GM19023 (cell line): Measurements from ENCODE around the gene SPSB3.
"Not testable (repeated sequence)": the region's sequence is repeated elsewhere in the genome, so short reads cannot be mapped to it uniquely, and the experiment has no call there.

Experiments used
- ATAC-seq: cut with Tn5 transposase; IDR thresholded peaks from one replicate; pipeline ENCODE4 v1.9.1; 2021; ENCODE audit warnings: mild to moderate bottlenecking, moderate library complexity; ENCODE audit not compliant: unreplicated experiment

The SPSB3 gene

GRCh38 chr16:1817276-1817589, 34.9 kb upstream of the SPSB3 start:
- ATAC-seq = no peak

- no peak for ATAC-seq
Measured at GRCh38 chr16:1816396-1817275, 34.3 kb upstream of the SPSB3 start.

DNA sequence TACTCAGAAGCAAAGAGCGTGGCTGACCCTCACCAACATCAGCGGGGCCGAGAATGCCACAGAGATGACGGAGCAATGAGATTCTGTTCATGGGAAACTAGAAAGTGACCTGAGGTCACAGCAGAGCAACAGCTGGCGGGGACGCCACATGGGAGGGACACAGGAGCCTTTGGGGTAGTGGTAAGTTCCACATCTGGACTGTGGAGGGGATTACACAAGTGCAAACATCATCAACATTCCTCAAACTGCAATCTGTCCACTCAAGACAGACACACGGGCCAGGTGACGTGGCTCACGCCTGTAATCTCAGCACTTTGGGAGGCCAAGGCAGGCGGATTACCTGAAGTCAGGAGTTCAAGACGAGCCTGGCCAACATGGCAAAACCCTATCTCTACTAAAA, 33.1 kb upstream of the SPSB3 start:
- no peak for ATAC-seq

GRCh38 chr16:1812732-1813163, 30.4 kb upstream of the SPSB3 start:
- no peak for ATAC-seq

DNA sequence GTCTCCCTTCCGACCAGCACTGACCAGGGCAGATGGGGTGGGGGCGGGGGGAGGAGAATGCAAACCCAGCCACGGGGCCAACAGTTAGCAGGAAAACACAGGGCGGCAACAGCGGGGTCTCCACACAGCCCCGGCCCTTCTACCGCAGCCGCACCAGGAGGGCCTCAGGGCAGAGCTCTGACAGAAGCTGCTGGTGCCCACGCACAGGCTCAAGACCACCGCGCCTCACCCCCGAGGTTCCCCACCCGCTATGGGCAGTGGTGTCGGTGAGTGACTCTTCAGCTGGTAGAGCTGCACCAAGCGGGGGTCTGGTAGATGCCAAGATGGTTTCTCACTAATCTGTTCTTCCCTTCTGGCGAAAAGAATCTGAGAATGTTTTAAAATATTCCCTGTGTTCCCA, 28.2 kb upstream of the SPSB3 start:
- no peak for ATAC-seq

GRCh38 chr16:1810106-1810505, 27.7 kb upstream of the SPSB3 start:
- no peak for ATAC-seq

- ATAC-seq = no peak
Measured at GRCh38 chr16:1809281-1809801, 27.0 kb upstream of the SPSB3 start.

DNA sequence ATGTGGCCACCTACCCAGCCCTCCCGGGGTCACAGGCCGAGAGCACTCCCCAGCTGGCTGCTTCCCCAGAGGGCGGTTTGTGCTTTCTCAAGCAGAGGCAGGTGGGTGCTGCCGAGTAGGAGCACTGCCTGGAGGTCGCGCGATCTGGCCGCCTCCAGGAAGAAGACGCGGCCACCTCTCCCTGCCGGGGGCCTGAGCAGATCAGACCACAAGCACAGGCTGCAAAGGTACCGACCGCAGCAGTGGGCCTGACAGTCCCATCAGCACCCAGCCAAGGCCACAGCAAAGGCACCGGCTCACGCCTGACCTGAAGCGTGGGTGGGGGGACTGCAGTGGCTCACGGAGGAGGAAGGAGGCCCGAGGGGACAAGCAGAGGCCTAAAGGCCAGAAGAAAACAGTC, 26.3 kb upstream of the SPSB3 start:
- ATAC-seq = no peak

DNA sequence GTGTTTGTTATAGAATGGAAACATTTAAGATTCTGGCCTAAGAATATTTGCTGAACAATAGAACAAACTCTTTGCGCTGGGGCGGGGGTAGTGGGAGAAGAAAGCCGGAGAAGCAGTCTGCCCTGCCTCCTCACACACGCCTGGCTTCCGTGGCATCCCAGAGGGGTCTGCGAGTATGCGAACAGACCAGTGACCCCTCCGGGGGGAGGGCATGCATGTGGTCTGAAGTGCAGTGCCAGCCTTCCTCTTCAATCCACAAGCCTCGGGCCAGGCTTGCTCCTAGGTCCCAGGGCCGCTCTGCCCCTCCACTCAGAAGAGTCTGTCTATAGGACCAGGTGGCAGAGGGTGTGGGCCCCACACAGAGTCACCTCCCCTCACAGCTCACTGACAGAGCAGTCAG, 25.3 kb upstream of the SPSB3 start:
- ATAC-seq = no peak

GRCh38 chr16:1800701-1801100, 18.3 kb upstream of the SPSB3 start:
- ATAC-seq = no peak

DNA sequence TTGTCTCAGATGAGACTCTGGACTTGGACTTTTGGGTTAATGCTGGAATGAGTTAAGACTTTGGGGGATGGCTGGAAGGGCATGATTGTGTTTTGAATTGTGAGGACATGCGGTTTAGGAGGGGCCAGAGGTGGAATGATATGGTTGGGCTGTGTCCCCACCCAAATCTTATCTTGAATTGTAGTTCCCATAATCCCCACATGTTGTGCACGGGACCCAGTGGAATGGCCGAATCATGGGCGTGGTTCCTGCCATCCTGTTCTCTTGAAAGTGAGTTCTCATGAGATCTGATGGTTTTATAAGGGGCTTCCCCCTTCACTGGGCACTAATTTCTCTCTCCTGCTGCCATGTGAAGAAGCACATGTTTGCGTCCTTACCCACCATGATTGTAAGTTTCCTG, 16.9 kb upstream of the SPSB3 start:
- not testable (repeated sequence) for ATAC-seq

DNA sequence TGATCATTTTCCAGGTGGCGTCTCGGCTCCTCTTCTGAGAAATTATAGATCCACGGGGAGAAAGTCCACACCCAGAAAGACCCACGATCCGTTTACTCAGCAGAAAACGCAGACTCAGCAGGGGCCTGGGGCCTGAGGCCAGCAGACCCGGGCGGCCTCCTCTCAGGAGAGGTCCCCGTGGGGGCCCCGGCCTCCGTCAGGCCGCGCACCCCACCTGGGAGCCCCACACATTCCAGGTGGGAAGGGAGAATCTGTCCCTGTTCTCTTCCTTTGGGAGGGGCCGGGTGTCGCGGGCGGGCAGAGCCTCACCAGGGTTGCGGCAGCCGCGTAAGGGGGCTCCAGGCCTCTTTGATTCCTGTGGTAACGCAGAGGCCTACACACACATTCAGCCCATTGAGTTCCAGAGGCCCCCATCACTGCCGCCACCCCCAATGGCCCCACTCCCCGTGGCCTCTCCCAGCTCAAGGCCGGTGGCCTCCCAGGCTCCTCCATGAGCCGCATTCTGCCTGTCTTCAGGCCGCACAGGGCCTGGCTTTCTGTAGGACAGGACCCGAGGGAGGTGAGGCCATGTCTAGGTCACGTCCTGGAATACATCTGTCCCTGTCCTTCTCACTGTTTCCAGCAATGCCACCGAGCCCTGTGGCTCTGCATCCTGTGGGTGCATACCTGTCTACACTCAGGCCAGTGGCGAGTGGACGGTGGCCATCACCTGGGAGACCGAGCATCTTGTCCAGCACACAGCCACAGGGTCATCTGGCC, 12.7 kb upstream of the SPSB3 start:
- no peak for ATAC-seq

DNA sequence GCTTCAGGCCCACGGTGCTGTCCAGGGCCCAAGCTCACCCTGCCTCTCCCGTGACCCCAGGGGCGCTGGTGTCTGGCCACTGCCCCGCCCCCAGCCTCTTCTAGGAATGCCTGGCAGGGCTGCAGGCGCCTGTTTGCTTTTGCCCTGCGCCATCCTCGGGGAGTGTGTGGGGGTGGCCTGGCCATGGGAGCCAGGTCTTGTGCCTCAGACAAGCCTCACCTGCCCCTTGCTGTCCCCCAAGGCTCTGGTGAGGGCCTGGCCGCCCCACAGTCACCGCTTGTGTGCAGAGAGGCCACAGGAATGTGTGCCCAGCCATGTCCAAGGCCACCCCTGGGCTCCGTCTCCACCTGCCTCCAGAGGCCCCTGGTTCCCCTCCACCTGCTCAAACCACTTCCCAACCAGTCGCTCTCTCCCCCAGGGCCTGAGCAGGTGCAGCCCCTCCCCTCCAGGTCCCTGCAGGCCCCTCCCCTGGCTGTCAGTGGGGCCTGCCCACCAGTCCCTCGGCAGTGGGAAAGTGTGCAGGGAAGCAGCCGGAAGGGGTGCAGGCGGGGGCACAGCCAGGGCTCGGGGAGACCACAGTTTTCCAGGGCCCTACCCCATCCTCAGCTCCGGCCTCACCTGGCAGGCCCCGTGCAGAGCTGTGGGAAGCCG, 12.0 kb upstream of the SPSB3 start:
- no peak for ATAC-seq

GRCh38 chr16:1793578-1794220, 11.3 kb upstream of the SPSB3 start, which contains the start of gene IGFALS:
TSS of gene IGFALS (minus strand) at chr16:1793705. CDS start at chr16:1793652, 53 bp downstream.
- ATAC-seq = no peak

DNA sequence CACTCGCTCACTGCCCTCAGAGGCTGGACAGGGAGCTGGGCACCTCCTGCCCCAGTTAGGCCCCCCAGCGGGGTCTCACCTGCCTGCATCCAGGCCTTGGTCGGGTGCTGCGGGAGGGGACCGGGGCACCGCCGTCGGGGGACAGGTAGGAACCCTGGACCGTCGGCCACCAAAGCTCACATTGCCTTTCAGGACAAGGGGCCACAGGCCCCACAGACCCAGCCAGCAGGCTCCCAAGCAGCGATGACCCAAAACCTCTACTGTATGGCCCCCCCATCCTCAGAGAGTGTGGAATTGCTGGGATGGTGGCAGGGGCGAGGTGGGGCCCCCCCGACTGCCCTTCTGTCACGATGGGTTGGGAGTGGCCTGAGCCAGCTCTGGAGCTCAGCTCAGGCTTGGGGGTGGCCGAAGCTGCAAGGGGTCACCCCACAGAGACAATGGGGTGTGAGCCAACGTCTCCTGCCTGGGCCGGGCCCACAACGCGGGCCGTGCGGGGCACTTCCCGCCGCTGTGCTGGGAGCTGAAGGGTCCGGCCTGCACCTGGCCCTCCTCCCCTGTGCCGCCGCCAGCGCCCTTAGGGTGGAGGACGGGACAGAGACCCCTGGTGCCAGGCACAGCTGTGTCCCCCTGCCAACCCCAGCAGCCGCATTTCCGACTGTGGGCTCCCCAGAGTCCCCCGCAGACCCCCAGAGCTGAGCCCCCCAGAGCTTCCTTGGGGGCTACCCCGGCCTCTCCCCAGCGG, 10.6 kb upstream of the SPSB3 start:
- ATAC-seq = no peak

DNA sequence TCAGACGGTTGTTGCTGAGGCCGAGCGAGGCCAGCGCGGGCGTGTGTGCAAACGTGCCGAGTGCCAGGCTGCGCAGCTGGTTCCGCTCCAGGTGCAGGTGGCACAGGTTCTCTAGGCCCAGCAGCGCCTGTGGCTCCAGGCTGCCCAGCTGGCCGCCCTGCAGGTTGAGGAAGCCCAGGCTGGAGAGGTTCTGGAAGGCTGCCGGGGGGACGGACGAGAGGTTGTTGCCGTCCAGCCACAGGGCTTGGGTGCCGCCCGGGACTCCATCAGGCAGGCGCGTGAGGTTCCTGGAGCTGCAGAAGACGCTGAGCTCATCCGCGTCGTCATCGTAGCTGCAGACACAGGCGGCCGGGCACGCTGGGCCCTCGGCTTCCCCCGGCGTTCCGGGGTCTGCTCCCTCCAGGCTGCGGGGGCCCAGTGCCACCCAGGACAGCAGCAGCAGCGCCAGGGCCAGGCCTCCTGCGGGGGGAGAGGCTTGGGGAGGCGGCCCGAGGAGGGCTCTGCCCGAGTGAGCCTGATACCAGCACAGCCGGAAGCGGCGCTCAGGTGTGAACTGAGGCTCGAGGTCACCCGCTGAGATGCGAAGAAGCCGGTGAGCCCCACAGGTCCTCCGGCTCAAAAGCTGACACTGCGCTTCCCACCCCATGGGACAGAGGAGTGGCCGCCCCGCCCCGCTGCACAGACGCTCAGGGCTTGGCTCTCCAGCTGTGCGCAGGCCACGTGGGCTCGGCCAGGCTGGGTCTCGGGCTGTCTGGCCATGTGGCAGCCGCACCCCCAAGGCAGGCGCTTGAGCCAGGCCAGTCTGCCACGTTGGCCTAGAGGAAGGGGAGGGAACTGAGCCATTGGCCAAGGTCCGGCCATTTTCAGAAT, 9.8 kb upstream of the SPSB3 start:
- no peak for ATAC-seq

- no peak for ATAC-seq
Measured at GRCh38 chr16:1791256-1791942, 9.0 kb upstream of the SPSB3 start.

- no peak for ATAC-seq
Measured at GRCh38 chr16:1790611-1791255, 8.4 kb upstream of the SPSB3 start.
